GM23338 (cell line): ENCODE data around the gene ZBTB8B. TPM values are rescaled to one million over a fixed set of nuclear protein-coding genes. Genes with fewer than 3 reads are reported as not detected.

Experiments
- ATAC-seq: fragments of 200-7000 bp; cut with Tn5 transposase; 3 replicates; pipeline ENCODE4 v1.9.1; 2020
- DNase-seq: peaks from one replicate; pipeline ENCODE4 v3.0.0-alpha.2; 2015; ENCODE audit warnings: low spot score
- H2AFZ ChIP-seq: fragments of 200-600 bp; sonication (generic); 2 replicates; pipeline ENCODE4 v1.8.0; 2016; ENCODE audit warnings: antibody characterized with exemption, mild to moderate bottlenecking, moderate library complexity
- H3F3A ChIP-seq: fragments of 200-600 bp; sonication (generic); replicated peaks from 2 replicates; pipeline ENCODE4 v1.8.0; 2017; ENCODE audit warnings: antibody characterized with exemption, mixed run types, low read depth
- H3K27ac ChIP-seq: fragments of 200-600 bp; sonication (generic); 2 replicates; pipeline ENCODE4 v1.6.1; 2016; ENCODE audit warnings: low read depth
- H3K27me3 ChIP-seq: fragments of 200-600 bp; sonication (generic); 2 replicates; pipeline ENCODE4 v1.8.0; 2016; ENCODE audit warnings: mild to moderate bottlenecking, mixed run types, moderate library complexity; ENCODE audit not compliant: insufficient read depth
- H3K36me3 ChIP-seq: fragments of 200-600 bp; sonication (generic); 2 replicates; pipeline ENCODE4 v1.8.0; 2016; ENCODE audit warnings: mild to moderate bottlenecking; ENCODE audit not compliant: insufficient read depth
- H3K4me1 ChIP-seq: fragments of 200-600 bp; sonication (generic); 2 replicates; pipeline ENCODE4 v1.8.0; 2016; ENCODE audit warnings: mild to moderate bottlenecking, moderate library complexity; ENCODE audit not compliant: insufficient read depth
- H3K4me2 ChIP-seq: fragments of 200-600 bp; sonication (generic); 2 replicates; pipeline ENCODE4 v1.7.1; 2017; ENCODE audit warnings: mixed run types
- H3K4me3 ChIP-seq: fragments of 200-600 bp; sonication (generic); 2 replicates; pipeline ENCODE4 v1.6.1; 2016; ENCODE audit warnings: mixed run types
- H3K79me2 ChIP-seq: fragments of 200-600 bp; sonication (generic); replicated peaks from 2 replicates; pipeline ENCODE4 v1.8.0; 2017; ENCODE audit warnings: mild to moderate bottlenecking; ENCODE audit not compliant: insufficient read depth
- H3K9me2 ChIP-seq: fragments of 200-600 bp; sonication (generic); 2 replicates; pipeline ENCODE4 v1.8.0; 2017; ENCODE audit not compliant: insufficient read depth
- H4K20me1 ChIP-seq: fragments of 200-600 bp; sonication (generic); replicated peaks from 2 replicates; pipeline ENCODE4 v1.8.0; 2017; ENCODE audit warnings: mild to moderate bottlenecking; ENCODE audit not compliant: insufficient read depth
- H3K27ac Mint-ChIP-seq: 2 replicates; pipeline ENCODE4 v1.8.0; 2020; ENCODE audit warnings: inconsistent platforms, mild to moderate bottlenecking, moderate library complexity, mixed read lengths
- H3K27me3 Mint-ChIP-seq: 3 replicates; pipeline ENCODE4 v1.8.0; 2022; ENCODE audit warnings: low read depth, mild to moderate bottlenecking, moderate library complexity, mixed read lengths, inconsistent platforms; ENCODE audit not compliant: insufficient read depth, poor library complexity
- H3K36me3 Mint-ChIP-seq: 3 replicates; pipeline ENCODE4 v1.8.0; 2021; ENCODE audit warnings: low read depth, mild to moderate bottlenecking, inconsistent platforms, moderate library complexity, mixed read lengths
- H3K4me1 Mint-ChIP-seq: 3 replicates; pipeline ENCODE4 v1.8.0; 2020; ENCODE audit warnings: mild to moderate bottlenecking, inconsistent platforms, mixed read lengths
- H3K4me3 Mint-ChIP-seq: 3 replicates; pipeline ENCODE4 v1.8.0; 2021; ENCODE audit warnings: moderate library complexity, mild to moderate bottlenecking, inconsistent platforms, mixed read lengths
- H3K9me3 Mint-ChIP-seq: 3 replicates; pipeline ENCODE4 v1.8.0; 2020; ENCODE audit warnings: moderate library complexity, mild to moderate bottlenecking, inconsistent platforms, mixed read lengths
- CREB1 ChIP-seq: fragments of 250-450 bp; sonication (Bioruptor Pico); IDR thresholded peaks from 2 replicates; pipeline ENCODE4 v1.5.0; 2020; ENCODE audit warnings: low read depth, mild to moderate bottlenecking, moderate library complexity
- EZH2 ChIP-seq: fragments of 200-600 bp; sonication (generic); IDR thresholded peaks from one replicate; pipeline ENCODE4 v1.8.0; 2017; ENCODE audit warnings: antibody characterized with exemption, mild to moderate bottlenecking, low read depth; ENCODE audit not compliant: unreplicated experiment
- EZH2phosphoT487 ChIP-seq: fragments of 200-600 bp; sonication (generic); IDR thresholded peaks from one replicate; pipeline ENCODE4 v1.8.1; 2018; ENCODE audit warnings: antibody characterized with exemption; ENCODE audit not compliant: unreplicated experiment
- JUNB ChIP-seq: IDR thresholded peaks from one replicate; pipeline ENCODE4 v1.6.1; 2016; ENCODE audit warnings: antibody characterized with exemption; ENCODE audit not compliant: unreplicated experiment
- POLR2AphosphoS5 ChIP-seq: IDR thresholded peaks from 2 replicates; pipeline ENCODE4 v1.6.1; 2016; ENCODE audit warnings: antibody characterized with exemption, low read depth
- STAT1 ChIP-seq: IDR thresholded peaks from one replicate; pipeline ENCODE4 v1.6.1; 2016; ENCODE audit warnings: antibody characterized with exemption; ENCODE audit not compliant: unreplicated experiment
- polyA plus RNA-seq: library from polyadenylated mRNA; unstranded; fragments of >200 nt; fragmentation: Nextera tagmentation; extraction: Ambion mirVana; gene quantifications from 2 replicates; pipeline ENCODE4 v1.2.1, GENCODE V29; 2016
- total RNA-seq: library from RNA; depleted of rRNA; stranded (reverse); fragments of >200 nt; shearing (Covaris generic); gene quantifications from 2 replicates; pipeline ENCODE4 v1.2.3, GENCODE V29; 2014
- TF ChIP-seq, protein P1 (sequence below): fragments of 250-450 bp; sonication (Bioruptor Pico); IDR thresholded peaks from 2 replicates; pipeline ENCODE4 v1.5.0; 2020; ENCODE audit warnings: mild to moderate bottlenecking, moderate library complexity
- TF ChIP-seq, protein P2 (sequence below): IDR thresholded peaks from one replicate; pipeline ENCODE4 v1.6.1; 2018; ENCODE audit warnings: antibody characterized with exemption; ENCODE audit not compliant: unreplicated experiment
- TF ChIP-seq, protein P3 (sequence below): IDR thresholded peaks from 2 replicates; pipeline ENCODE4 v1.6.1; 2016; ENCODE audit warnings: antibody characterized with exemption

ZBTB8B gene
- total and polyA plus RNA-seq, 2 experiments from 2014 or later, result 0.95 to 4.2 TPM

DNA sequence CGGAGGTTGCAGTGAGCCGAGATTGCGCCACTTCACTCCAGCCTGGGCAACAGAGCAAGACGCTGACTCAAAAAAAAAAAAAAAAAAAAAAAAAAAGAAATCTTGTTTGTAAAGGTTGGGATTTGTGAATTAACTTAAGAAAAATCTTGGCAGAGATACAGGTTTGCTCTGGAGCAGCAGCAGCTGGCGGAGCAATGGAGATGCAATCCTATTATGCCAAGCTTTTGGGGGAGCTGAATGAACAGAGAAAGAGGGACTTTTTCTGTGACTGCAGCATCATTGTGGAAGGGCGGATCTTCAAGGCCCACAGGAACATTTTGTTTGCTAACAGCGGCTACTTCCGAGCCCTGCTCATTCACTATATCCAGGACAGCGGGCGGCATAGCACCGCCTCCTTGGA, 5.6 kb downstream of the ZBTB8B start:
- no peak overlapping the region for H3K27ac Mint-ChIP-seq
- no peaks in the 10 kb centered on the region for H3K36me3 ChIP-seq
- no peak for DNase-seq
- peaks cover 15% of the 10 kb centered on the region for H3K79me2 ChIP-seq
- H3K4me3 Mint-ChIP-seq, result no peak overlapping the region
- H2AFZ ChIP-seq, result no peak overlapping the region
- no peak overlapping the region for H3K27ac ChIP-seq
- peaks cover 4% of the 10 kb centered on the region; the same call in 1 of the 2 replicates for H3K4me1 ChIP-seq
- H3K27me3 ChIP-seq, result no peaks in the 10 kb centered on the region
- no peak overlapping the region for H3K4me3 ChIP-seq
- H3K27me3 Mint-ChIP-seq, result no peaks in the 10 kb centered on the region
- H3K4me2 ChIP-seq, result no peak overlapping the region
- H3K9me2 ChIP-seq, result no peaks in the 10 kb centered on the region
- no peak for ATAC-seq
- H3K36me3 Mint-ChIP-seq, result no peaks in the 10 kb centered on the region; the same call in 1 of the 3 replicates
- H3K4me1 Mint-ChIP-seq, result peaks cover 3% of the 10 kb centered on the region; the same call in 2 of the 3 replicates
- H3F3A ChIP-seq, result no peaks in the 10 kb centered on the region
- TF ChIP-seq STAT1, result no peak
- TF ChIP-seq, protein P1, sequence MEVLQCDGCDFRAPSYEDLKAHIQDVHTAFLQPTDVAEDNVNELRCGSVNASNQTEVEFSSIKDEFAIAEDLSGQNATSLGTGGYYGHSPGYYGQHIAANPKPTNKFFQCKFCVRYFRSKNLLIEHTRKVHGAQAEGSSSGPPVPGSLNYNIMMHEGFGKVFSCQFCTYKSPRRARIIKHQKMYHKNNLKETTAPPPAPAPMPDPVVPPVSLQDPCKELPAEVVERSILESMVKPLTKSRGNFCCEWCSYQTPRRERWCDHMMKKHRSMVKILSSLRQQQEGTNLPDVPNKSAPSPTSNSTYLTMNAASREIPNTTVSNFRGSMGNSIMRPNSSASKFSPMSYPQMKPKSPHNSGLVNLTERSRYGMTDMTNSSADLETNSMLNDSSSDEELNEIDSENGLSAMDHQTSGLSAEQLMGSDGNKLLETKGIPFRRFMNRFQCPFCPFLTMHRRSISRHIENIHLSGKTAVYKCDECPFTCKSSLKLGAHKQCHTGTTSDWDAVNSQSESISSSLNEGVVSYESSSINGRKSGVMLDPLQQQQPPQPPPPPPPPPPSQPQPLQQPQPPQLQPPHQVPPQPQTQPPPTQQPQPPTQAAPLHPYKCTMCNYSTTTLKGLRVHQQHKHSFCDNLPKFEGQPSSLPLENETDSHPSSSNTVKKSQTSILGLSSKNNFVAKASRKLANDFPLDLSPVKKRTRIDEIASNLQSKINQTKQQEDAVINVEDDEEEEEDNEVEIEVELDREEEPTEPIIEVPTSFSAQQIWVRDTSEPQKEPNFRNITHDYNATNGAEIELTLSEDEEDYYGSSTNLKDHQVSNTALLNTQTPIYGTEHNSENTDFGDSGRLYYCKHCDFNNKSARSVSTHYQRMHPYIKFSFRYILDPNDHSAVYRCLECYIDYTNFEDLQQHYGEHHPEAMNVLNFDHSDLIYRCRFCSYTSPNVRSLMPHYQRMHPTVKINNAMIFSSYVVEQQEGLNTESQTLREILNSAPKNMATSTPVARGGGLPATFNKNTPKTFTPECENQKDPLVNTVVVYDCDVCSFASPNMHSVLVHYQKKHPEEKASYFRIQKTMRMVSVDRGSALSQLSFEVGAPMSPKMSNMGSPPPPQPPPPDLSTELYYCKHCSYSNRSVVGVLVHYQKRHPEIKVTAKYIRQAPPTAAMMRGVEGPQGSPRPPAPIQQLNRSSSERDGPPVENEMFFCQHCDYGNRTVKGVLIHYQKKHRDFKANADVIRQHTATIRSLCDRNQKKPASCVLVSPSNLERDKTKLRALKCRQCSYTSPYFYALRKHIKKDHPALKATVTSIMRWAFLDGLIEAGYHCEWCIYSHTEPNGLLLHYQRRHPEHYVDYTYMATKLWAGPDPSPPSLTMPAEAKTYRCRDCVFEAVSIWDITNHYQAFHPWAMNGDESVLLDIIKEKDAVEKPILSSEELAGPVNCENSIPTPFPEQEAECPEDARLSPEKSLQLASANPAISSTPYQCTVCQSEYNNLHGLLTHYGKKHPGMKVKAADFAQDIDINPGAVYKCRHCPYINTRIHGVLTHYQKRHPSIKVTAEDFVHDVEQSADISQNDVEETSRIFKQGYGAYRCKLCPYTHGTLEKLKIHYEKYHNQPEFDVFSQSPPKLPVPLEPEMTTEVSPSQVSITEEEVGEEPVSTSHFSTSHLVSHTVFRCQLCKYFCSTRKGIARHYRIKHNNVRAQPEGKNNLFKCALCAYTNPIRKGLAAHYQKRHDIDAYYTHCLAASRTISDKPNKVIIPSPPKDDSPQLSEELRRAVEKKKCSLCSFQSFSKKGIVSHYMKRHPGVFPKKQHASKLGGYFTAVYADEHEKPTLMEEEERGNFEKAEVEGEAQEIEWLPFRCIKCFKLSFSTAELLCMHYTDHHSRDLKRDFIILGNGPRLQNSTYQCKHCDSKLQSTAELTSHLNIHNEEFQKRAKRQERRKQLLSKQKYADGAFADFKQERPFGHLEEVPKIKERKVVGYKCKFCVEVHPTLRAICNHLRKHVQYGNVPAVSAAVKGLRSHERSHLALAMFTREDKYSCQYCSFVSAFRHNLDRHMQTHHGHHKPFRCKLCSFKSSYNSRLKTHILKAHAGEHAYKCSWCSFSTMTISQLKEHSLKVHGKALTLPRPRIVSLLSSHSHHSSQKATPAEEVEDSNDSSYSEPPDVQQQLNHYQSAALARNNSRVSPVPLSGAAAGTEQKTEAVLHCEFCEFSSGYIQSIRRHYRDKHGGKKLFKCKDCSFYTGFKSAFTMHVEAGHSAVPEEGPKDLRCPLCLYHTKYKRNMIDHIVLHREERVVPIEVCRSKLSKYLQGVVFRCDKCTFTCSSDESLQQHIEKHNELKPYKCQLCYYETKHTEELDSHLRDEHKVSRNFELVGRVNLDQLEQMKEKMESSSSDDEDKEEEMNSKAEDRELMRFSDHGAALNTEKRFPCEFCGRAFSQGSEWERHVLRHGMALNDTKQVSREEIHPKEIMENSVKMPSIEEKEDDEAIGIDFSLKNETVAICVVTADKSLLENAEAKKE (CRISPR knock-in tag), result no peak
- no peak for TF ChIP-seq POLR2AphosphoS5
- TF ChIP-seq, protein P2, sequence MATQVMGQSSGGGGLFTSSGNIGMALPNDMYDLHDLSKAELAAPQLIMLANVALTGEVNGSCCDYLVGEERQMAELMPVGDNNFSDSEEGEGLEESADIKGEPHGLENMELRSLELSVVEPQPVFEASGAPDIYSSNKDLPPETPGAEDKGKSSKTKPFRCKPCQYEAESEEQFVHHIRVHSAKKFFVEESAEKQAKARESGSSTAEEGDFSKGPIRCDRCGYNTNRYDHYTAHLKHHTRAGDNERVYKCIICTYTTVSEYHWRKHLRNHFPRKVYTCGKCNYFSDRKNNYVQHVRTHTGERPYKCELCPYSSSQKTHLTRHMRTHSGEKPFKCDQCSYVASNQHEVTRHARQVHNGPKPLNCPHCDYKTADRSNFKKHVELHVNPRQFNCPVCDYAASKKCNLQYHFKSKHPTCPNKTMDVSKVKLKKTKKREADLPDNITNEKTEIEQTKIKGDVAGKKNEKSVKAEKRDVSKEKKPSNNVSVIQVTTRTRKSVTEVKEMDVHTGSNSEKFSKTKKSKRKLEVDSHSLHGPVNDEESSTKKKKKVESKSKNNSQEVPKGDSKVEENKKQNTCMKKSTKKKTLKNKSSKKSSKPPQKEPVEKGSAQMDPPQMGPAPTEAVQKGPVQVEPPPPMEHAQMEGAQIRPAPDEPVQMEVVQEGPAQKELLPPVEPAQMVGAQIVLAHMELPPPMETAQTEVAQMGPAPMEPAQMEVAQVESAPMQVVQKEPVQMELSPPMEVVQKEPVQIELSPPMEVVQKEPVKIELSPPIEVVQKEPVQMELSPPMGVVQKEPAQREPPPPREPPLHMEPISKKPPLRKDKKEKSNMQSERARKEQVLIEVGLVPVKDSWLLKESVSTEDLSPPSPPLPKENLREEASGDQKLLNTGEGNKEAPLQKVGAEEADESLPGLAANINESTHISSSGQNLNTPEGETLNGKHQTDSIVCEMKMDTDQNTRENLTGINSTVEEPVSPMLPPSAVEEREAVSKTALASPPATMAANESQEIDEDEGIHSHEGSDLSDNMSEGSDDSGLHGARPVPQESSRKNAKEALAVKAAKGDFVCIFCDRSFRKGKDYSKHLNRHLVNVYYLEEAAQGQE, result no peak
- TF ChIP-seq JUNB, result no peak
- TF ChIP-seq, protein P3, sequence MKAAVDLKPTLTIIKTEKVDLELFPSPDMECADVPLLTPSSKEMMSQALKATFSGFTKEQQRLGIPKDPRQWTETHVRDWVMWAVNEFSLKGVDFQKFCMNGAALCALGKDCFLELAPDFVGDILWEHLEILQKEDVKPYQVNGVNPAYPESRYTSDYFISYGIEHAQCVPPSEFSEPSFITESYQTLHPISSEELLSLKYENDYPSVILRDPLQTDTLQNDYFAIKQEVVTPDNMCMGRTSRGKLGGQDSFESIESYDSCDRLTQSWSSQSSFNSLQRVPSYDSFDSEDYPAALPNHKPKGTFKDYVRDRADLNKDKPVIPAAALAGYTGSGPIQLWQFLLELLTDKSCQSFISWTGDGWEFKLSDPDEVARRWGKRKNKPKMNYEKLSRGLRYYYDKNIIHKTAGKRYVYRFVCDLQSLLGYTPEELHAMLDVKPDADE, result no peak
- no peak for TF ChIP-seq CREB1 (CRISPR knock-in tag)
- no peak for TF ChIP-seq EZH2
- no peak for TF ChIP-seq EZH2phosphoT487
- H4K20me1 ChIP-seq, result no peaks in the 10 kb centered on the region; the same call in none of the 2 replicates
- H3K9me3 Mint-ChIP-seq, result no peaks in the 10 kb centered on the region
